Fibroblast of gingiva (primary cell): ENCODE data around the gene TMEM74B.
"Not testable (repeated sequence)": the region's sequence is repeated elsewhere in the genome, so short reads cannot be mapped to it uniquely, and the experiment has no call there.

Experiments used
- DNase-seq: peaks from one replicate; pipeline ENCODE4 v3.0.0-alpha.2; 2011; ENCODE audit warnings: low read depth

TMEM74B gene

DNA sequence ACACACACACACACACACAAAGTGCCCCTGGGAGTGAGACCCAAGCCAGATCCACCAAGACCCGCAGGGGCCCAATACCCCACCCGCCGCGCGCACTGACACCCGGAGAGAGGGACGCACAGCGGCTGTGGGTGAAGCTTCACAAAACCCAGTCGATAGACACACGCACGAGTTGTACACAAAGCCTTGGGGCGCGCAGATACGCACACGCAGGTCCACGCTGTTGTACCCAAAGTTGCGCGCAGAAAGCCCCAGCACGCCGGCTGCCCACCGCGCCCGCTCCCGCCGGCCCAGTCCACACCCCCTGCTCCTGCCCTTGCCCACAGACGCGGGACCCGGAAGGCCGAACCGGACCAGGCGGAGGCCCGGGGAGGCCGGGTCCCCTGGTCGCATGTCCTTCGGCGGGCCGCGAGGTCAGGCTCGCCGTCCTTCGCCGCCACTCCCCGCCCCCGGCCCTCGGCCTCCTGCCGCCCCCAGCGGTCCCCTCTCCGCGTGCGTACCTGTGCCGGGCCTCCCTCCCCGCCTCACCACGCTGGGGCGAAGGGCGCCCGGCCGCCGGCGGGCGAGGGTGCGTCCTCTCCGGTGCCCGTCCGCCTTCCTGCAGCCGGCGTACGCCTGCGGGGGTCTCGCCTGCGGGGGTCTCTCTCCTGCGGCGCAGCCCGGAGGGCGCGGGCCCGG, at the start of gene TMEM74B:
TMEM74B (minus strand) TSS at position 344 of the 678 bp plus-strand sequence. CDS start 1,180 bp downstream, outside the sequence.
- DNase-seq: no peak

DNA sequence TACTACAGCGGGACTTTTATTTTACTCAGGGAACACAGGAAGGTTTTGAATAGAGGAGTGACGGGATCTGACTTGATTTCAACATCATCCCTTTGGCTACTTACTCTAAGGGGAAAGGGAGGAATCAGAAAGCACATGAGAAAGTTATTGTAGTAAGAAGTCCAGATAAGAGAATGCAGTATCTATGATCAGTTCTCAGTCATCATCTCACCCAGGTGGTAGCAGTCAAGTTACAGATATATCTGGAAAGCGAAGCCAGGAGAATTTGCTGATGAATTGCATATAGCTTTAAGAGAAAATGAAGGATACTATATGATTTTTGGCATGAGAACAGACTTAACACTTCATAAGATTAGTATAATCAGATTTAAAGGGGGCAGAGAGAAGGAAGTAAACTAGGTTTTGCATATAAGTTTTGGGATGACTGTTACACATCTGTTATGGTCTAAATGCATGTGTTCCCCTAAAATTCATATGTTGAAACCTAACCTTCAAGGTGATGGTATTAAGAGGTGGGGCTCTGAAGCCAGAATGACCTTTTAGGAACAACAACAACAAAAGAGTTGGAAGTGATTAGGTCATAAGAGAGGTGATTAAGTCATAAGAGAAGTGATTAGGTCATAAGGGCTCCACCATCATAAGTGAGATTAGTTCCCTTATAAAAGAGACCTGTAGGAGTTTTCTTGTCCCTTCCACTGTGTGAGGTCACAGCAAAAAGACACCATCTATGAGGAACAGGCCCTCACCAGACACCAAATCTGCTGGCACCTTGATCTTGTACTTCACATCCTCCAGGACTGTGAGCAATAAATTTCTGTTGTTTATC, 47.7 kb upstream of the TMEM74B start:
- no peak for DNase-seq

DNA sequence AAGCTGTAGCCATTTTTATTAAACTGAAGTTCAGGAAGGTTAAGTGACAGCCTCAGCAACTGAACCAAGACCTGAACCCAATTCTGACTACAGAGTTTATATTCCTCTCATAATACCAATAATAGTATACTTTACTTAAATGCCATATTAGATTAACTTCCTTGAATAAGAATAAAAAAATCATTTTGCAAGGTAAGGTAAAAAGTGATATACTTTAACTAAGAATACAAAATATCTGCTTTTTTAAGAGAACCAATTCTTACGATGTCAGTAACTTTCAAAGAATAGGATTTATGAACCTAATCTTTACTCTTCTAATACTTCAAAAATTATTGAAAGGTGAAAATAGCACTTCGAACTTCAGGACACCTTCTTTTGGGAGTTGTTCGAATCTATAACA, 44.8 kb upstream of the TMEM74B start:
- no peak for DNase-seq

DNA sequence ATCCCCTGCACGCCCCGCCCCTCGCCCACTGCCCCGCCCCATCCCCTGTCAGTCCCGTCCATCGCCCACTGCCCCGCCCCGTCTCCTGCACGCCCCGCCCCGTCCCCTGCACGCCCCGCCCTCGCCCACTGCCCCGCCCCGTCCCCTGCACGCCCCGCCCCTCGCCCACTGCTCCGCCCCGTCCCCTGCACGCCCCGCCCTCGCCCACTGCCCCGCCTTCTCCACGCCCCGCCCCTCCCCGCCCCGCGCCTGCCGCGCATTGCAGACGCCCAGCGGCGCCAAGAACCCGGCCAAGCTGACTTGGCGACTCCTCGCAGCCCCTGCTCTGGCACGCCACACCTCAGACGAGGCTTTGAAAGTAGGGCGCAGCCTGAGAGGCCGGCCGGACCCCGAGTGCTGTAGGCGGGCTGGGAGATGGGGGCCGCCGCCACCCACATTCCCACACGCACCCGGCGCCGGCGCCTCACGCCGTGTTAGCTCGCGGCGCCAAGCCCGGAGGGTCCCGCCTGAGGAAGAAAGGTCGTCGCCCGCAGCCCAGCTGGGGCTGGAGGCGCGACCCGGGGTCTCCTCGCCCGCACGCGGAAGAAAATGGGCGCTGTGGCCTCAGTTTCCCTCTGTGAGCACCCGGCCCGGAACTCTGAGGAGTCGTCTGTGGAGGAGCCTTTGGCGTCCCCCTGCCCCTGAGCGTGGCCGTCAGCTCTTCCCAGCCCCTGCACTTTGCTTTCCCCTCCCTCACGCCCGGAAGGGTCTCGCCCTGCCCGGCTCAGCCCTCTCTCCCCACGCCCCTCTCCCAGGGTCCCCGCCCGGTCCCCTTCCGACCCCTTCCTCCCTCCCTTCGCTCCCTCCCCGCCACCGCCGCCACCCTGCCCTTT, 41.2 kb upstream of the TMEM74B start, which contains the start of gene RAD21L1:
RAD21L1 (plus strand) TSS at position 262 of the 872 bp plus-strand sequence. CDS start 2,410 bp downstream, outside the sequence.
- DNase-seq: peak; percentile 56

DNA sequence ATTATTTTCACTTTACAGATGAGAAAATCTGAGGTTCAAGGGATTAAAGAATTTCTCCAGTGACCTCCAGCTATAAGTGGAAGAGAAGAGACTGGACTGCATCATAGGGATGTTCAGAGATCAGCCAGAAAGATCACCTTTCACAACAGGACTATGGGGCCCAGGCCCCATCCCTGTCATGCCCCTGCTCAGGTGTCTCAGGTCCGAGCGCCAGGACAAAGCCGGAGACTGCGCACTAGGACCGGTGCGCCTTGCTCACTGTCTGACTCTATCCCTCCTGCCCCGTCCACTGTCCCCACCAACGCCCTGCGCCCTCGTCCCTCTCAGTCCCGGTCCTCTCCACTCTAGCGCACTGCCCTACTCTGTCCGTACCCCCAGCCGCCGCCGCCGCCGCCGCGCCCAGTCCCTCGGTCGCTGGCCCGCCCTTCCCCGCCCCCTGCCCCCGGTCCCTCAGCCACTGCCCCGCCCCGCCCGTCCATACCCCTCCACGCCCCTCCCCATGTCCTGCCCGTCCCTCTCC, 40.5 kb upstream of the TMEM74B start:
- no peak for DNase-seq

DNA sequence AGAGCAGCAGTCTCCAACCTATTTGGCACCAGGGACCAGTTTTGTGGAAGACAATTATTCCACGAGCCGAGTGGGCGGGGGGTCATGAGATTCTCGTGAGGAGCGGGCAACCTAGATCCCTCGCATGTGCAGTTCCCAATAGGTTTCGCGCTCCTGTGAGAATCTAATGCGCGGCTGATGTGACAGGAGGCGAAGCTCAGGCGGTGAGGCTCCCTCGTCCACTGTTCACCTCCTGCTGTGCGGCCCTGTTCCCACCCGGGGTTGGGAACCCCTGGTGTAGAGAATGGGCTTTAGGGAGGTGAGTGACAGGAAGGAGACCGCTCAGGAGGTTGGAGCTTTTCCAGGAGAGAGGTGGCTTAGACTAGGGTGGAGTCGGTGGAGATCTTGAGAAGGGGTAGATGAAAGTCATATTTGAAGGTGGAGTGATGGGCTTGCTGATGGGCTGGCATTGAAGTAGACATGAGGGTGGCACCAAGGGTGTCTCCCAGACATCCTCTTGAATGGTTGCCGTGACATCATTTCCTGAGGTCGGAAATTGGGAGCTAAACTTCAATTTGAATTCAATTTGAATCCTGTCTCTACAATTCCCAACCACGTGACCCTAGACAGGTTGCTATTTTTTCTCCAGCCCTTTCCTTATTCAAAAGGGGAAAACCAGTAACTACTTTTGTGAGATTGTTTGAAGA, 39.6 kb upstream of the TMEM74B start:
- no peak for DNase-seq

DNA sequence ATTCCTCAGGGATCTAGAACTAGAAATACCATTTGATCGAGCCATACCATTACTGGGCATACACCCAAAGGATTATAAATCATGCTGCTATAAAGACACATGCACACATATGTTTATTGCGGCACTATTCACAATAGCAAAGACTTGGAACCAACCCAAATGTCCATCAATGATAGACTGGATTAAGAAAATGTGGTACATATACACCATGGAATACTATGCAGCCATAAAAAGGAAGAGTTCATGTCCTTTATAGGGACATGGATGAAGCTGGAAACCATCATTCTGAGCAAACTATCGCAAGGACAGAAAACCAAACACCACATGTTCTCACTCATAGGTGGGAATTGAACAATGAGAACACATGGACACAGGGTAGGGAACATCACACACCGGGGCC, 38.0 kb upstream of the TMEM74B start:
- not testable (repeated sequence) for DNase-seq

DNA sequence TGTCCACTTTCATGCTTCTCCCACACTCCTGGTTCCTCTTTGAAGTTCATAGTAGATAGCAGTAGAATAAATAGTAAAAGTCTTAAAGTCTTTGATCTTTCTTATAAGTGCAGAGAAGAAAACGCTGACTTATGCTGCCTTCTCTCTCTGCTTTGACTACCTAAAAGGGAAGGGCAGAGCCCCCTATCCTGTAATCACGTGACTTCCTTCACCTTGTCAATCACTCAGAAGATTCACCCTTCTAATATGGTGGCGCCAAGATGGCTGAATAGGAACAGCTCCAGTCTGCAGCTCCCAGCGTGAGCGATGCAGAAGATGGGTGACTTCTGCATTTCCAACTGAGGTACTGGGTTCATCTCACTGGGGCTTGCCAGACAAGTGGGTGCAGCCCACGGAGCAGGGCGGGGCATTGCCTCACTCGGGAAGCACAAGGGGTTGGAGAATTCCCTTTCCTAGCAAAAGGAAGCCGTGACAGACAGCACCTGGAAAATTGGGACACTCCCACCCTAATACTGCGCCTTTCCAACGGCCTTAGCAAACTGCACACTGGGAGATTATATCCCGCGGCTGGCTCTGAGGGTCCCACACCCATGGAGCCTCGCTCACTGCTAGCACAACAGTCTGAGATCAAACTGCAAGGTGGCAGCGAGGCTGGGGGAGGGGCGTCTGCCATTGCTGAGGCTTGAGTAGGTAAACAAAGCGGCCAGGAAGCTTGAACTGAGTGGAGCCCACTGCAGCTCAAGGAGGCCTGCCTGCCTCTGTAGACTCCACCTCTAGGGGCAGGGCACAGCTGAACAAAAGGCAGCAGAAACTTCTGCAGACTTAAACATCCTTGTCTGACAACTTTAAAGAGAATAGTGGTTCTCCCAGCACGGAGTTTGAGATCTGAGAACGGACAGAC, 32.0 kb upstream of the TMEM74B start:
- DNase-seq: not testable (repeated sequence)

DNA sequence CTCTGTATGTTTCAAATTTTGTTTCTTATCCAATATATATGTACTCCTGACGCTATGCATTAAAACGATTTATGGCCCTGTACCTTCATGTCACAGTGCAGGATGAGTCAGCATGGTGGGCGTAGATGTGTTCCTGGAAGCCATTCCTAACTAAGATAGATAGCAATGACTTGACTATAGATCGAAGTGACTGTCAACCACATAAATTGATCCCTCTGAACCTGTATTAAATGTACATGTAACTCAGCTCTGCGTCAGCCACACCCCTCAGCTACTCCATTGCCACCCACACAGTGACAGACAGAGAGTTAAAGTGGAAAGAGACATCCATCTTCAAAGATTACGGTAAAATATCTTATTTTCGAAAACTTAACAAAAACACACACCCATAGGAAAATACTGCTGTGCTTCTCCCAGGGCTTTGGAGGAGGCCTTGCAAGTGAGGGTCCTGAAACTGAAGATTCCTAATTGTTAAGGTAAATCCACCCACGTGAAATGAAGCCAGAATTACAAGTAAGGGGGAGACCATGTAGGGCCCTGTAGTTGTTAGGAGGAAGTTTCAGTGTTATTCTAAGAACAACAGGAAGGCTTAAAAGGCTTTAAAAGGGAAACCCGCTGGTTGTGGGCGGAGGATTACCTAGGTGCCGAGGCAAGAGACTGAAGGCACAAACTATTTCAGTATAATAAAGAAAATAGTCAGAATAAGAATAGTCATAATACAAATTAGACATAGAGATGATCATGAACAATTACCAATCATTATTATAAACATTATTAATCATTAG, 30.8 kb upstream of the TMEM74B start:
- DNase-seq: no peak

DNA sequence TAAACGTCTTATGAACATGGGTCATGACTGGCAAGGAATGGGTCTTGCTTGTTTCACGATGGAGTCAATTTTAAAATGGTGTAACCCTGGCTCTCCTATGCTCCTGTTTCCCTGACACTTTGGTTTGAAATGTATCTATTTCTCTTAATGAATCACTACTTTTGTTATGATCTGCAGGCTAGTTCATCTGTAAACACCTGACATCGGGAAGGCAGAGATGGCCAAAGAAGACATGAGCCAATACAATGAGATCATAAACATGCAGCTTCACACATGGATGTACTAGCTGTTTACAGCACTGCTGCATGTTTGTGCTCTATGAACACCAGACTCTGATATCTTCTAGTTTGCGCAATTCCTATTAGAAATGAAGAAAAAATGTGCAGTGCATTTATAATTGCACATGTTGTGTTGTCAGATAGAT, 30.1 kb upstream of the TMEM74B start:
- DNase-seq: no peak

DNA sequence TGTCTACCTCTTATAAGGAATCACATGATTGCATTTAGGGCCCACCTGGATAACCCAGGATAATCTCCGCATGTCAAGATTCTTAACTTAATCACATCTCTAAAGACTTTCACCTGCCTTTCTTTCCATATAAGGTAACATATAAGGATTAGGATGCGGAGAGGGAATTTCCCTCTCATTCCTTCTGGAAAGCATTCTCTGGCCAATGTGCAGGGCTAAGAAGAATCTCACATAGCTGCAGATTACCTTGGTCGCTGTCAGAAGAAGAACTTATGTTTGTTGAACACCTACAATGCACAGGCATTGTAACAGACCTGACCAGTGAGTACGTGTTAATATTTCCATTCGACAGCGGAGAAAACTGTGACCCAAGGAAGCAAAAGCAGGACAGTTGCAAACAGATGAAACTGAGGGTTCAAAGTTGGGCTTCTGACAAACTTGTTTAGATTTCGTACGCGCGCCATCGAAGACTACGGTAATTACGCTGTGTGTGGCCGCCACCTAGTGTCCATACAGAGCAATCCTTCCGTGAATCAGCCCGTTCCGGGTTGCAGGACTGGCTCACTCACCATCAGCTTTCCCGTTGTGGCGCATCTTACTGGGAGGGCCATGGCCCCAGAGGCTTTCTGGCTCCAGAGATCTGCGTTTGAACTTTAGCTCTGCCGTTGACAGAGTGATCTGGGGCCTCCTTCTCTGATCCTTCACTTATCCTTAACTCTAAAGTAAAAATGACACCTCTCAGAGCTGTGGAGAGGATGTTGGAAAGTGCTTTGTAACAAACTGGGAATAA, 28.0 kb upstream of the TMEM74B start:
- DNase-seq: peak; percentile 61

DNA sequence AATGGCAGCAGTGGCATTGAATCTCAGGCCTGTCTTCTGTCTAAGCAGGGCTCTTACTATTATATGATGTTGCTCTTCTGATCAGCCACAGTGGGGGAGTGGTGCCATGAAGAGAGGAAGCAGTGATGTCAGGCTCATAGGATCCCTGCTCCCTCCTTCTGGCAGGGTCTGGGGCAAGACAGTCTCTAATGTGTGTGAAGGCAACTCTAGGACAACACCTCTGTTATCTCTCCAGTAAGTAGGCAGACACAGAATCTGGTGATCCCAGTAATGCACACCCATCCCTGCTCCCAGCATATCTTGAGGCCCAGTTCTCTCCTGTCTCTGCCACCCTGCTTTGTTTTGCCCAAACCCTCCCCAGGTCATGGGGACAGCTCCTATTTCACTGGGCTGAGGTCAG, 27.2 kb upstream of the TMEM74B start:
- DNase-seq: no peak

DNA sequence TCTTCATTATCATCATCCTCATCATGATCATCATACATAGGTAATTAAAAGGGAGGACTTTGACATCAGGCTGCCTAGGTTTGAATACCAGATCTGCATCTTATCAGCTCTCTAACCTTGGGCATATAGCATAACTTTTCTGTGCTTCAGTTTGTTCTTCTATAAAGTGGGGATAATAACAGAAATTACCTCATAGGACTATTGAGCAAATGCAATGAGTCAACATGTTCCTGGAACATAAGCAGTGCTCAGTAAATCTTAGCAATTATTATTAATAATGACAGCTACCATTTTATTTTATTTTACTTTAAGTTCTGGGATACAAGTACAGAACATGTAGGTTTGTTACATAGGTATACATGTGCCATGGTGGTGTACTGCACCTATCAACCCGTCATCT, 25.7 kb upstream of the TMEM74B start:
- no peak for DNase-seq

DNA sequence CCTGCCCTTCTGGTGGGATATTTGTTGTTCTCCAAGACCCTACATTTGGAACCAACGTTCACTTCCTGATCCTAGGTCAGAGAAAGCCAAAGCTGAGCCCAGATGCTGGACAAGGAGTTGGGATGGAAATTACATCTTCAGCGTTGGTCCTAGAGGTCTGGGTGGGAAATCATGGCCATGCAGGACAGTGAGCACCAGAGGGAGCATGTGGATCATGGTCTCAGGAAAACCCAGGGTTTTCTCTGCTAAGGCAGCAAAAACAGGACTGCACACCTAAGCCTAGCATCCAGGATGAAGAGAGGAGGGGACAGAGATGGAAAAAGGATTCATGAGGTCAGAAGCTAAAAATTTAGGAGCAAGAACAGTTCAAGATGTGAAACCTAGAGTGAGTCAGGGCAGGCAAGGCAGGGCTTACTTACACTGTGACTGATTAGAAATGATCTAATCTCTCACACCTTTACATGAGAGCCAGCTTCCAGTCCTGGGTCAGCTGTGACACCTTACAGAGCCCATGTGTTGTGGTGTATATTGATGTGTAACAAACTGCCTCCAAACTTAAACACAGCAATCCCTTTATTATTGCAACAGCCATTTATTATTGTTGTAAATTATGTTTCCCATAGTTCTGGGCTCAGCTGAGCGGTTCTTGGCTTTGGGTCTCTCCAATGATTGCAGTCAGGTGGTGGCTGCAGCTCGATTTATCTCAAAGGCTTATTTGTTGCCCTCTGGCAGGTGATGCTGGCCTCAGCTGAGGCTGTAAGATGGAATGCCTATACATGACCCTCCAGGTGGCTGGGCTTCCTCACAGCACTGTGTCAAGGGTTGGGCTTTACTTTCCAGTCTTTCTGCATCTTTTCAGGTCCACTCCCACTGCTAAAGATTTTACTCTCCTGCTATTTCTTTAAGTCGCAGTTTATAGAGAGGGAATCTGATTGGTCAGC, 24.9 kb upstream of the TMEM74B start:
- no peak for DNase-seq

DNA sequence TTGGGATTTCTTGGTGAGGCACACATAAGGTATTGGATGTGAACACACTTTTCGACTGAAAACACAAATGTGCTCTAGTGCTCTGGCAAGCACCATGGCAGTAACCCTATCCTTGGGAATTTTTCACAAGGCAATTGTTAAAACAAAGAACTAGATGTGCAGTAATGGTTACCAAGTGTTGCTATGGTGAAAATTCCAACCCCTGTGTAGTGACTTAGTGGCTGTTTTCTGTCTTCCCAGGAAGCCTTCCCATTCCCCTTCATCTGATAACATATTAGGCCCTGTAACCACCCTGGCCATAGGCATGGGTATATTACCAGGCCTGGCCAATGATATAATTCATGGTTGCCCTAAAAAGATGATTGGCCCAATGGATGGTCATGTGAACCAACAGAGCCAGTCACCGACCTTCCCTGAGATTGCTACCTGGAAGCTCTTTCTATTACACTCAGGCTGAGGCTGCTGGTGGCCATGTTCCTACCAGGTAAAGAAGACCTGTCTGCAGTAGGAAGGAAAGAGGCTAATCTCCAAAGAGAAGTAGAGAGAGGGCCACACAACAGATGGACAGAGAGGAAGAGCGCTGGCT, 22.6 kb upstream of the TMEM74B start:
- no peak for DNase-seq

DNA sequence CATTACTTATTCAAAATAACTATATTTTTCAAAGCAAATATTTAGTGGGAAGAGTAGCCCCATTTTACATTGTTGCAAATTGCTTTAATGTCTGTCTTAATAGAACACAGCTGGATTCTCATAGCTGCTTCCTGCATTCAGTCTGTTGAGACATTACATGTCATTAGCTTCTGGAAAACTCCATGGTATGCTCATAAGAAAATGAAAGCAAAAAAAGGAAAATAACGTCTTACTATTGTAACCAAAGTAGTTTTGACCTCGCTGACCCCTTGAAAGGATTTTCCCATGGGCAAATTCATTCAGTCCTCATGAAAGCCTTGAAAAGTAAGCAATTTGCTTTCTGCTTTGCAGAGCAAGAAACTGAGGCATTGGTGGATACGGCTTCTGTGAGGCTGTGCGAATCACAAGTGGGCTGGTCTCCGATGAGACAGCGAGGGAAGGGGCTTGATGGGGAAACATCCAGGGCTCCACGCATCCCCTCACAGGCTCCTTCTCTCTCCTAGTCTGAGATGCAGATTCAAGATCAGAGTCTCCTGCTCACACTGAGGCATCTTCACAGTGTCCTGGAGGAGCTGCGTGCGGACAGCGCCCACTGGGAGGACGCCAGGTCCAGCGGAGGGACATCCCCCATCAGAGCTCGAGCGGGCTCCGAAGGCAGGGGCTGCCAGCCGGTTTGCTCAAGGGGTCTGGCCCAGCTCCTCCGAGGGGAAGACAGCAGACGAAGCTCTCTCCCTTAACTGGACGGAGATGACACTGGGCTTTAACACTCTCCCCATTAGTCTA, 21.8 kb upstream of the TMEM74B start:
- DNase-seq: peak; percentile 30
